Activated CD8-positive, alpha-beta memory T cell treated with anti-CD3 and anti-CD28 coated beads, Interleukin-2, amount 50 U/mL, for 1 hour (primary cell): Measurements from ENCODE around the gene CHL1.

Experiments
- DNase-seq: peaks from one replicate; pipeline ENCODE4 v3.0.0-alpha.2; 2020; ENCODE audit errors: extremely low read depth

Gene CHL1

DNA sequence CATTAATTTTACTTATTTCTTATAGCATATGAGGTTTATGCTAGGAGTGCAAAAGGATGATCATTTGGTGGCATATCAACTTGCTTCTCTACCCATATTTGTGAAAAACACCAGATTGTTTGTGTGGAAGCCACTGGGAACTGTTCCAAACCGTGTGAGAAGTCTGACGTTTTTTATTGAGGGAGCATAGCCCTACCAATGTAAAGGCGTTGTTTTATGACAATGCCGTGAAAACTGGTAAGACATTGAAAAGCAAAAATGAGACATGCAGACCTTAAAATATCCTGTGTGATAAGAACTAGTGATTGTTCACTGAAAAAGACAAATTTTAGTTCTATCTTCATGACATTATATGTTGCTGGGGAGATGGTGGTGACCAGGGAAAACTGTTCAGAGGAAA is 87.8 kb downstream of the CHL1 start:
- no peak for DNase-seq

DNA sequence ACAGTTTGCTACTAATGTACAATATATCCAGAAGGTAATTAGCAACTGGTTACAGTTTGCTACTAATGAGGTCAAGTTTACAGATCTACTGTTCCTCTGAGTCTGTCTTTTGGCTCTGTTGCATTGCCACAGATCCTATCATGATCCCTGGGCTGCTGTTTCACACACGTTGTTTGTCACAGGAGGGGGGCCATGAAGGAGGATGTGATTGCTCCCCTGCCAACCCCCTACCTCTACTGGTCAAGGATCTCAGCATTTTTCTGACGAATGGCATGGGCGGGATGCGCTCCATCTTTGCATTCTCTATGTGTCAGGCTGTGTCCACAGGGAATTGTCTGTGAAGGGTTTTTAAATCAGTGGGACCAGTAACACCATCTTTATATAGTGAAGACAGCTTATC is 91.9 kb downstream of the CHL1 start:
- no peak for DNase-seq

DNA sequence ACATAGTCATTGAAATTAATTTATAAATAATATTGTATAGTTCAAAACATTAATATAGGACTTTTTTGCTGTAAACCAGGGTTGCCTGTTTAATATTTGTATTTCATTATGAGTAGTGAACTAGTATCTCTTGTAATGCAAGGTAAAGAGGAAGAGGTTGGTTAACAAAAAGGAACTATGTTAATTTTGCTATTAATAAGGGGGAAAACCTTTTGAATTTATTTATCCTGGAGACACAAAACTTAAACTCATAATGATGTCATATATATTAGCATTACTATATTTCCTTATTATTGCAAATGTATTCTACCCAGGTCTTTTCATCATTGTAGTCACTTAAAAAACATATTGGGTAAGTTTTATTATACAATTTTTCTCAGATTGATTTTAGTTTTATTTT is 94.5 kb downstream of the CHL1 start:
- DNase-seq, result no peak

DNA sequence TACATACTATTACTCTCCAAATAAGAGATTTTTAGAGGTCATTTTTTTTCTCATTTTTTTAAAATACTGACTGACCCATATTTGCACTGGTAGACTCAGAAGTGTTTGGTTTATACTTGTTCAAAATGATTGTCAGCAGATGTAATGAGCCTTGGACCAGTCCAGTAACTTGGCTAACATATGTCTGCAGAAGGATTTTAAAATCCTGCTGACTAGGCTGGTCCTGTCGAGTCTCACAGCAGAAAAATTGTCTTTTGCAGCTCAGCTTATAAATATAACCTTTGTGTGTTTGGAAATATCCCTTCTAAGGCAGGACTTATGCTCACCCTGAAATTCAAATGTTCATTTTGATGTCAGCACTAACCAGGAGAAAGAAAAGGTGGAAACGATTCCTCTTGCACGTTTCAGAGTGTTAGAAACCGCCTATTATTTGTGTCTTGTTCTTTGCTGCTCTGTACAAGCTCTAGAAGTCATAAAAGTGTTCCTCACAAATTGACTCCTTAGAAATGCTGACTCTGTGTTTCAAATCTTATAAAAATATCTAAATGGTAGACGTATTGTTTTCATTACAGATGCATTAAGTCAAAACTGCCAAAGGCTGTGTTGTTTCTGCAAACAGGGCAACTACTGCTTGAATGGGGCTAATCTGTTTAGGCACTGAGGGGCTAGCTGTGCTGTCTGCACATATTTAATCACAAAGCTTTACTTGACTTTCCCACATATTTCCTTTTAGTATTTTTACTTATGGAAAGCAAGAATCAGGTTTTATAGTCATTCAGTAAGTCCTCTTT is 95.3 kb downstream of the CHL1 start:
- no peak for DNase-seq

DNA sequence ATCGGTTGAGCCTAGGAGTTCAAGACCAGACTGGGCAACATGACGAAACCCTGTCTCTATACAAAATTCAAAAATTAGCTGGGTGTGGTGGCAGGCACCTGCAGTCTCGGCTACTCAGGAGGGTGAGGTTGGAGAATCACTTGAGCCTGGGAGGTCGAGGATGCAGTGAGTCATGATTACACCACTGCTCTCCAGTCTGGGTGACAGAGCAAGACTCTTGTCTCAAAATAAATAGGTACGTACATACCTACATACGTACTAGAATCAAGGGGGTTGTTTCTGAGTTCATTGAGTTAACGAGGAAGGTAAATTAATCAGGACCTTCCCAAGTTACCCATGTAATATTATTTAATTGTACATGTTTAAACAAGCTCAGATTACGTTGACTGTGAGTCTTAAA is 97.5 kb downstream of the CHL1 start:
- DNase-seq, result no peak

DNA sequence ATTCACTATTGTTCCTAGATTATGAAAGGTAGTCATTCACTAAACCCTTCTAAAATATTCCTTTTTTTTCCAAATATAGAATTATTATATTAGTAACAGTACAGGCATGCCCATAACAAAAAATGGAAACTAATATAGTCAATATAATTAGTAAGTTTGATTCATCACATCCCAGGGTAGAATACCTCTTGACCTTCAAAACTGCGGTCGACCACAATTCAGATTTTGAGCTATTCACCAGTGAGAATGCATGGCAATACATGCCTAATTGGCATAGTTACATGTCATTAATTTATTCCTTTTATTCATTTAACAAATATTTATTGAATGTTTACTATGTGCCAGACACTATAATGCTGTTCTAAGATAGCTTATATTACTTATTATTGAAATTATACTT is 98.0 kb downstream of the CHL1 start:
- DNase-seq, result no peak

DNA sequence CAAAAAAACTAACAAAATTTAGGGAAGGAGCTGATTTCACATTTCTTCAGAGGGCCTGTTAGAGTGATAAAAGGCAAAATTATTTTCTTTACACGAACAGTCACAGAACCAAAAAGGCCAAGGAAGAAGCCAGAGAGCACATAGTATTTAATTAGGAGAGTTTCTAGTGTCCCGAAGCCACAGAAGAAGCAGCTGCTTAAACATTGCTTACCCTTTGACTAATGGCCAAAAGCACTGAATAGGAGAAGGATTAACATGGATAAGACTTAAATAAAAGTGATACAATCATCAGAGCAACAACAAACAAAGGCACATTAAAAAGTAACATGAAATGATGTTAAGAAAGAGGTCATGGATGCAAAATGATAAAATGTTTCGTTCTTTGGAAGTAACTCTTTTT is 98.6 kb downstream of the CHL1 start:
- no peak for DNase-seq

DNA sequence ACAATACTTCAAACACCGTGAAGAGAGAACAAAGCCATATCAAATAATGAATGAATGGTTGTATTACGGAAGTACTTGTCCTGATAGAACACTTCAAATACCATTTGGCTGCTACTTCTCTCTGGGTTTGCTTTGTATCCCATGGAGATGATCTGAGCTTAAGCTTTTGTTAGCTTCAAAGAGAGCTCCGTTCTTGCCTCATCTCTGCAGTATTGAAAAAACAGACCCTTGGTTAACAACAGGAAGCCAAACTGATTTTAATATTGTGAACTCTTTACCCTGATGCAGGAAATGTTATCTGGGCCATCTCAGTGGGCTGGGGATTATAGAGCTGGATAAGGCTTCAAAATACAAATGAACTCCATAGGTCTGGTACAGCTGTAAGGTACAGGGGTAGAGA is 101.0 kb downstream of the CHL1 start:
- no peak for DNase-seq

DNA sequence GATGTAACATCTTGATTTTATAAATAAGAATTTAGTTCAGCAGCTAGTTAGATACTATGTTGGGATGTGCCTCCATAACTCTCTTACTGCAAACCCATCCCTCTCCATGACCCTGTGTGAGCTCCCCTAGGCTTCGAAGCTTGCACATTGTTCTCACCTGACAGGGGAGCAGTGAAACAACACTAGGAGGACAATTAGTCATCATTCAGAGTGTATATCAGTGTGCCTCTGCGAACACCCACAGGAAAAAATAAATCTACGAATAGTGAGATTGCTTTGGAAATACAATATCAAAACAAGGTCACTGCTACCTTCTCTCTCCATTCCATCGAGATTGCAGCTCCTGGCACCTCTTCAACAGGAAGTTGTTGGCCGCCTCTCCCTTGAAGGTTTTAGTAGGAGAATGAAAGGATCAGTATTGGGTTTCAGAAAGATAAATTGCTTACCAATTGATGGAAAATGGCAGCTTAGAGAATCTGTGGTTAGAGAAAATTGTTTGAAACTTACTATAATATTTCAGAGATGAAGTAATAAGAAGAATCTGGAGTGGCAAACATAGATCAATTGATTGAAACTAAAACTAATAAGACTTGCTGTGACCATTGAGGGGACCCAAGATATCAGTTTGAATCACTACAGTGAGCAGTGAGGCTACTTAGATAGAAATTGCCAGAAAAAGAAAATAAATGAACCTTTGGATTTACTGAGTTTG is 103.2 kb downstream of the CHL1 start:
- no peak for DNase-seq

DNA sequence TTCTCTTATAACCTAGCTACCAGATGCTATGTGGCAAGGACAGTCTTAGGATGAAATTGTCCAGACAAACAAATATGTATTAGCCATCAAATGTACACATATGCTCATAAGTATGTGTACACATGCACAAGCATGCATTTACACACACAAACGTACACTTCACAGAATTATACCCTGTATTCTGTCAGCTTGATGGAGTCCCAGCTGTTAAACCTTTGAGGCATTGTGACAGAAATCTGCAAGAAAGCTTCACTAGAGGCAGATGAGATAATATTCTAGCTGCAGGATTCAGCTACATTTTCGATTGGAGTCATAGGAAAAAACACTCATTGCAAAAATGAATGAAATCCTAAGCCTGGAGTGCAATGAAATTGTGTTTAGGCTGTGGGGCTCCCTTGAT is 110.6 kb downstream of the CHL1 start:
- DNase-seq, result no peak

DNA sequence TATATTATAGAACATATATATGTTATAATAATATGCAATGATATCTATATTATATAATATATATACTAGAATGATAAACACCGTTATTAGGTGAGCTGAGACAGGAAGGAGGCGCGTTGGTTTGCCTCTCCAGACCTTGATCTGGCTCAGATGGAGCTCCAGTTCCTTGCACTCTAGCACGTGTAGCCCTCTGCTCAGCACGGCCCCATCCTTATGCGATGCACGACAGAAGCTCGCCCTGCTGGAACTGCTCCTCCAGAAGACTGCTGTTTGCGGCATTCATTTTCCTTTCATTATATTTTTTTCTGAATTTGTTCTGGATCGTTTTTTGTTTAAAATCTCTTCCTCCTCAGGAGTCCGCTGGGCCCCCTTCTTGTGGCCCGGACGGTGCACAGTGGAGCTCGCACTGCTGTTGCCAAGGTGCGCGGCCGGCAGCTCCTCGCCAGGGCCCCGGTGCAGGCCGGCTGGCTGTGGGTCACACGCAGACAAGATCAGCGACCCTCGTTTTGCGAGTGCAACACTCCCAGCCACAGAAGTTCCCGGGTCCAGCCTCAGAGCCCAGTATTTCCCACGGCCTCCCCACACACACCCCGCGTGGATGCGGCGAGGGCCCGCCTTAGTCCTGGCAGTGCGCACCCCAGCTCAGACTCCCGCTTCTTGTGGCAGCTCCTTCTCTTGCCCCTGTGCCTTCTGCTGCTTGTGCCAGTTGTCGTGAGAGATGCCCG is 112.2 kb downstream of the CHL1 start:
- DNase-seq, result no peak

DNA sequence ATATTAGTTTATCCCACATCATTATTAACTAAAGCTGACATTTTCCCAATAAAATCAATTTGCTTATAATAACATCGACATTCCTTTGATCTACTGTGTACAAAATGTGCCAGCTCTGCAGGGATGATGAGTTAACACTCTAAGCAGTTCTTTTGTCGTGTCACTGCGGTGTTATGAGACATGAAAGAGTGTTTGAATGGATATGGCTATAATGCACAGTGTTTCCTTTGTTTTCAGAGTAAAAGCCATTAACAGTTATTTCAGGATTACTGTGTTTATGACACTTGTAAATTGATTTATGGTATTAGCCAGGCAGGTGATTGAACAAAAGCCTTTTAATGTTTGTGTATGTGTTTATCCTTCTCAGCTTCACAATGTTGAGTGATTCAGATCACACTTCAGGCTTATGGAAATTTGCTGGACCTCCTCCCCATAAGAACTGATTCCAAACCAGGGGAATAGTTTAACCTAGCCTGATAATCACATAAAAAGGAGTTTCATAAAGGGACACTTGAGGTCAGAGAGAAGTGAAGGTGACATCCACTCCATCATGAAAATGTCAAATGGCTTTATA is 115.7 kb downstream of the CHL1 start:
- no peak for DNase-seq

DNA sequence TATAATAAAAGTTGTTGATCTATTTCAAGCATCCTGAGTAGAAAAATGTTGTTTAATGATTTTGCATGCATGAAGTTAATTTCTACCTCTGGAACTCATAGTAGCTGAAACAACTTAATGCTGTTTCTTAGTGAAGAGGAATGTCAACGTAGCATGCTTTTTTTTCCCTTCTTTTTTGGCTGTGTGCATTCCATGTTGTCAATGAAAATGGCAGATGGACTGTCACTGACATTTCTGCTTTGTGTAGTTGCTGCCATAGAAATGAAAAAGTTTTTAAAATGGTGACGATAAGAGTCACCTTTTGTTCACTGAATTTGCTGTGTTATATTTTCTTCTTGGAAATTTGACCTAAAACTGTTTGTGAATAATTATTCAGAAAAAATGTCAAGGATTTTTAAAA is 116.3 kb downstream of the CHL1 start:
- DNase-seq, result no peak

DNA sequence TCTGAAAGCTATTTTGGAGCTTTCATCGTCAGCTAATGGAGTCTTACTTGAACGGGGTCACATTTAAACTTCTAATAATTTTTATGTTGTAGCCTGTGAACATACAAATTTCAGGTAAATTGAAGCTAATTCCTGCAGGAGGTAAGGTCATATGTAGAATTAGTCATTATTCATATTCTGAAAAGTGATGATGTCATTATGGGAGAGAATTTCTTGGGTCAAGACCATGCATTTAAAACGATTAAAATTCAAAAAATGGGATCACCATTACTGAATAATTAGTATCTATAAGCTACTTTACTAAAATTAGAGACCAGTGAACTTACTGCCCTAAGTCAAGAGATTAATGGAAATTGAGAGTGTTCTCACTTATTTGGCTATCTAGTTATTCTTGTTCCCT is 120.4 kb downstream of the CHL1 start:
- no peak for DNase-seq

DNA sequence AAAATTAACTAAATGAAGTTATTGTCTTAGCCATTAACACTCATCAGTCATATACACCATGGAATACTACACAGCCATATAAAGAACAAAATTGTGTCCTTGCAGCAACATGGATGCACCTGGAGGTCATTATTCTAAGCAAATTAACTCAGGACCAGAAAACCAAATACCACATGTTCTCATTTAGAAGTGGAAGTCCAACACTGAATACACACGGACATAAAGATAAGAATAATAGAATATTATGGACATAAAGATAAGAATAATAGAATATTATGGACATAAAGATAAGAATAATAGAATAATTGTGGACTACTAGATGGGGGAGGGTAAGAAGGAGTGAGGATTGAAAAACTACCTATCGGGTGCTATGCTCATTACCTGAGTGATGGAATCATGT is 122.3 kb downstream of the CHL1 start:
- DNase-seq, result no peak

DNA sequence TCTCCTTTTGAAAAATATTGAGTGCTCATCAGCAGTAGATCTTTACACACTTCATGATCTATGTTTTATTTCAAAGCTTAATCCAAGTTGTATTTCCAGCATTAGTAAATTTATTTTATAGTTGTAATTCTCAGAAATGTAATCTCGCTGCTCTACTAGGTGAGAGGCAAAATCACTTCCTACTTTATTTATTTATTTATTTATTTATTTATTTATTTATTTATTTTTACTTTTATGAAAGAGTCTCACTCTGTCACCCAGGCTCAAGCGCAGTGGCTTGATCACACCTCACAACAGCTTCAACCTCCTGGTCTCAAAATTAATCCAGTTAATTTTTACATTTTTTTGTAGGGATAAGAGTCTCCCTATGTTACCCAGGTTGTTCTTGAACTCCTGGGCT is 127.9 kb downstream of the CHL1 start:
- no peak for DNase-seq

DNA sequence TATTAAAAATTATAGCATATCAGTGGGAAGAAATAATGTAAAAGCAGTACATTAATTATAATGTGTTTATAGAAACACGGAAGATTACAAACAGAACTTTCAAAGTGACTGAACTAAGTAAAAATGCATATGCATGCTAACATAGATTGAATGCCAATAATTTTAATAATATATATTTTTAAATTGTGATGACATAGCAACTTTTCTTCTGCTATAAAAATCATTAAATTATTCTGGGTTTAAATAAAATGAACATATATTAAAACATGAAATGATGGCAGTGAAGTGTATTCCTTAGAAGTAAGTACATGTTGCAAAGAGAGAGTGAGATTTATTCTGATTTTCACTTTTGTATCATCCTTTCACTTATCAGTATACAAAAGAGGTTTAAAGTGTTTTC is 128.9 kb downstream of the CHL1 start:
- no peak for DNase-seq

DNA sequence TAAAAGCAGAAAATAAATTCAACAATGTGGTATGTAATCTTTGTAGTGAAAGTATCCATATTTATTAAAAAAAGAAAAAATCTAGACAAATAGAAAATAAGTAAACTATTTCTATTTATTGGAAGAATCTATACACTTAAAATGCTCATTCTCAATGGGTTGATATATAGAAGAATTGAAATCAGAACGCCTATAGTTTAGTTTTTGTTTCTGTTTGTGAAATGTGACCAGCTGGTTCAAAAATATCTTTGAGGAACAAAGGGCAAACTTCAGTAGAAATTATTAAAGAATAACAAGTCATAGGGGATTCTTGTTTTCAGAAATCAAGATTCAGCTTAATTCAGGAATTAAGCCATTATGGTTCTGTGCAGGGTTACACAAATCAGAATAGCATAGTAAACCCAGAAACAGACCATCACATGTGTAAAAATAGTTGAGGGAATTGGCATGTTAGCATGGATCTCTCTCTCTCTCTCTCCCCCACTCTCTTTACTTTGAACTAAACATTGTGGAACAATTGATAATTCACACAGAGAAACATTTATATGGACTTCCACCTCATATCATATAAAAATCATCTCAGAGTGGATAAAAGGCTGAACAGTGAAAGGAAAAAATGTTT is 134.0 kb downstream of the CHL1 start:
- no peak for DNase-seq

DNA sequence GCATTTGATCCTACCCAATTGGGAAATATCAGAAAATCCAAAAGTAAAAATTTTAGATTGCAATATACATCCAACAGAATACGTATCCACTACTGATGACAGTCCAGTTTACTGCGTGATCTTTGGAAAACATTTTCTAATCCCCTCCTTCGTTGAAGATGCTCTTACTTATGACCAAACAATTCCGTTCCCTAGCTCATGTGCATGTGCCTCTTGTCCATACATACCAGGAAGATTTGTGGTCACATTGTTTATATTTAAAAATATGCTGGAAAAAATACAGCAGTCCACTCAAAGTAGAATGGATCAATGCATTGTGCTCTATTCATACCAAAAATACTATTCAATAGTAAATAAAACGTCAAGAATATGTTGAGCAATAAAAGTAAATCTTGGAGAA is 135.3 kb downstream of the CHL1 start:
- DNase-seq, result no peak

DNA sequence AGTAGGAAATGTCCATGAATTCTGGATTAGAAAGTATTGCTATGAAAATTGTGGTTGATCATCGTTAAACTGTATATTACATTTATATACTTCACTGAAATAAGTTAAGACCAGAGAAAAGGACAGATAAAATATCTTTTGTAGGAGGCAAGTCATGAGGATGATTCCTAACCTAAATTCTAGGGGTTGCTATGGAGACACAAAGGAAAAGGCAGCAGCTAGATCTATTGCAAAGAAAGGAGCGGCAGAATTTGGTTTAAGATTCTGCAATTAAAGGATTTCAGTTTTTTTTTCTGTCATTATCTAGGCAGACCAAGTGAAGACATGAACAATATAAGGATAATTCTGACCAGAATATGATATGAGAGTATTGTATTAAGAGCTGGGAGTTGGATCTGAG is 136.1 kb downstream of the CHL1 start:
- no peak for DNase-seq

DNA sequence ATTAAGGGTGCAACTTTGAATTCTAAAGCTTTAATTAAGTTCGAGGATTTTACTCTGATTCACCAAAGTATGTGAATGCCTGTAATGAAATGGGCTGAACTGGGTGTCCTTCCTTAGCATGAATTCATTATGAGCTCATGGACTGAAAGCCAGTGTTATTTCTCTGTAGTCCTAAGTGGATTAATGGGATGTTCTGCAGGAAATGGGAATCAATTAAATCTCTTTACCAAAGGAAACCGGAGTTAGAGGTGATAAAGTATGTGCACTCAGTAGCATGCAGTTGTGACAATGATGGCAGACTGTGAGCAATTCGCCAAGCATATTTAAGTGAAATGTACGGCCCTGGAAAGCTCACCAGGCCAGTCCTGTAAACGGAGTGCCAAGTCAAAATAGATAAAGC is 138.7 kb downstream of the CHL1 start:
- DNase-seq, result no peak

DNA sequence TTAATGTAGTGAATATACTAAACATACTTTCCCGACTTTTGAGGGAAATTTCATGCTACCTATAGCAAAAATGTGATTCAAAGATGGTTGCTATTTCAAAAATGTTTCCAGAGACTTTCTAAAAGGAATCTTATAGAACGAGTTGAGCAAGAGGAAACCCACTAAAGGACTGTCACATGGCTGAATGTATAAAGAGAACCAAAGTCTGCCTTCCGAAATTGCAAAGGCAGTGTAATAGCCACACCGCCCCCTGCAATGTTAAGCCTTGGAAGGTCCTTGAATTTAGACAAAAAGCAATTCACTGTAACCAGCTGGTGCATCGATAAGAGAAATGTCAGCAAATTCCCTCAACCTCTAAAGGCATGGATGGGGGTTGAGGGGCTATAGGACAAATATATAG is 142.8 kb downstream of the CHL1 start:
- no peak for DNase-seq
